ENCODE measurements around the gene CBX5. TPM values are rescaled to one million over a fixed set of nuclear protein-coding genes. Genes with fewer than 3 reads are reported as not detected.
"Not testable (repeated sequence)": the region's sequence is repeated elsewhere in the genome, so short reads cannot be mapped to it uniquely, and the experiment has no call there.

Gene CBX5
- total RNA-seq (10 to 100 TPM in 4 of 5 donors, 1 to 10 TPM in 1; 8.7 to 66.8 (median 29.1) TPM), polyA plus RNA-seq (1 to 10 TPM; 4.9 to 7.6 (median 5.2) TPM)
- long read RNA-seq, donor 1, full-length matches to known transcripts, result 9 of 15 reads
- long read RNA-seq, donor 1, partial matches to known transcripts, result 6 of 15 reads
- long read RNA-seq, donor 1, other reads (novel, unspliced or antisense), result 0 of 15 reads
- long read RNA-seq, donor 2, full-length matches to known transcripts, result 17 of 1,690 reads
- long read RNA-seq, donor 2, partial matches to known transcripts, result 943 of 1,690 reads
- long read RNA-seq, donor 2, other reads (novel, unspliced or antisense), result 730 of 1,690 reads
- long read RNA-seq, donor 3, full-length matches to known transcripts, result 5 of 11 reads
- long read RNA-seq, donor 3, partial matches to known transcripts, result 6 of 11 reads
- long read RNA-seq, donor 3, other reads (novel, unspliced or antisense), result 0 of 11 reads
- long read RNA-seq, donor 4, full-length matches to known transcripts, result 1 of 1 reads
- long read RNA-seq, donor 4, partial matches to known transcripts, result 0 of 1 reads
- long read RNA-seq, donor 4, other reads (novel, unspliced or antisense), result 0 of 1 reads
- long read RNA-seq, donor 5, full-length matches to known transcripts, result 12 of 1,649 reads
- long read RNA-seq, donor 5, partial matches to known transcripts, result 921 of 1,649 reads
- long read RNA-seq, donor 5, other reads (novel, unspliced or antisense), result 716 of 1,649 reads
- long read RNA-seq, donor 6, full-length matches to known transcripts, result 40 of 3,706 reads
- long read RNA-seq, donor 6, partial matches to known transcripts, result 2,114 of 3,706 reads
- long read RNA-seq, donor 6, other reads (novel, unspliced or antisense), result 1,552 of 3,706 reads
- long read RNA-seq, donor 7, full-length matches to known transcripts, result 9 of 1,421 reads
- long read RNA-seq, donor 7, partial matches to known transcripts, result 778 of 1,421 reads
- long read RNA-seq, donor 7, other reads (novel, unspliced or antisense), result 634 of 1,421 reads
- long read RNA-seq, donor 8, full-length matches to known transcripts, result 8 of 1,528 reads
- long read RNA-seq, donor 8, partial matches to known transcripts, result 898 of 1,528 reads
- long read RNA-seq, donor 8, other reads (novel, unspliced or antisense), result 622 of 1,528 reads
- long read RNA-seq, donor 9, full-length matches to known transcripts, result 12 of 23 reads
- long read RNA-seq, donor 9, partial matches to known transcripts, result 11 of 23 reads
- long read RNA-seq, donor 9, other reads (novel, unspliced or antisense), result 0 of 23 reads
- long read RNA-seq, donor 10, full-length matches to known transcripts, result 6 of 6 reads
- long read RNA-seq, donor 10, partial matches to known transcripts, result 0 of 6 reads
- long read RNA-seq, donor 10, other reads (novel, unspliced or antisense), result 0 of 6 reads

DNA sequence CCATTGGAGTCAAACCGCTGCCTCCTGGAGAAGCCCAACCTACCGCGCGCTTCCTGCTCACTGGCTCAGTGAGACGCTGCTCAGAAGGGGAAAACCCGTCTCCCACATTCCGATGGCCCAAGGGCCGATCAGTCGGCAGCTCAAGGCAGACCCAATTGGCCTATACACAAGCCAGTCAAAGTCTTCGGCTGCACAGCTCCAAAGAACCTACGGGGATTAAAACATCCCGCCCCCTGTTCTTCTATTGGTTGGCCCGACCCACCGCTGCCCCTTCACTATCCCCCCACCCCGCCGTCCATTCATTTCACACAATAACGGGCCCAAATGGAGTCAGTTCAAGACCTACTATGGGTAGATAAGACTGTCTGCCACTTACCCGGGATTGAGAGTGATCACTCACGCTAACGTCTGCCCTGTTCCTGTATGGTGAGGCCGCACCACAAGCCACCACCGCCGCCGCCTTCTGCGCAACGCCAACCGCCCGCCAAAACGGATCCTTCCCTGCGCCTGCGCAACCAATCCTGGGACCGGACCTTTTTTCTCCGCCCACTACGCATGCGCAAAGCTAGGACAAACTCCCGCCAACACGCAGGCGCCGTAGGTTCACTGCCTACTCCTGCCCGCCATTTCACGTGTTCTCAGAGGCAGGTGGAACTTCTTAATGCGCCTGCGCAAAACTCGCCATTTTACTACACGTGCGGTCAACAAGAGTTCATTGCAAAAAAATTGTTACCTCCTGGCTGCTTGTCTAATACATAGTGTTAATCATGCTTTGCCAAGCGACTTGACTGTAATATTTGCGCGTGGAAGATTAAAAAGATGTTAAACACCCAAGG, at the start of gene CBX5:
CBX5 (minus strand) TSS at position 491 of the 836 bp plus-strand sequence. CDS start 22,472 bp downstream, outside the sequence.
- Histone ChIP-seq H3K9me3 (no peaks in the 10 kb centered on the region), H3K27ac (peak within 1 kb of the TSS; percentile 90 to 96 (median 93)), H3K4me3 (peak within 1 kb of the TSS; percentile 64 to 93 (median 72)), H3K4me1 (peaks cover 45 to 73% (median 62%) of the 10 kb centered on the region in 4 donors), H3K36me3 (peaks cover 27 to 34% (median 30%) of the 10 kb centered on the region in 4 donors), H3K27me3 (no peaks in the 10 kb centered on the region)
- 0 to 1% (median 0%) methylated on average over 37 to 49 of the region's 49 CpGs for WGBS, 5 donors
- intact Hi-C loops (cut with DNase I; ENCODE audit: low total_unique reads), result no loop called here
- TF ChIP-seq EP300 (IDR thresholded peaks at IDR 0.05) (no peak), POLR2AphosphoS5 (IDR thresholded peaks at IDR 0.05) (peak; percentile 91 to 97 (median 96)), POLR2A (IDR thresholded peaks at IDR 0.05) (peak in 2 of 4 donors; percentile 27 to 93)
- TF ChIP-seq, protein P1, sequence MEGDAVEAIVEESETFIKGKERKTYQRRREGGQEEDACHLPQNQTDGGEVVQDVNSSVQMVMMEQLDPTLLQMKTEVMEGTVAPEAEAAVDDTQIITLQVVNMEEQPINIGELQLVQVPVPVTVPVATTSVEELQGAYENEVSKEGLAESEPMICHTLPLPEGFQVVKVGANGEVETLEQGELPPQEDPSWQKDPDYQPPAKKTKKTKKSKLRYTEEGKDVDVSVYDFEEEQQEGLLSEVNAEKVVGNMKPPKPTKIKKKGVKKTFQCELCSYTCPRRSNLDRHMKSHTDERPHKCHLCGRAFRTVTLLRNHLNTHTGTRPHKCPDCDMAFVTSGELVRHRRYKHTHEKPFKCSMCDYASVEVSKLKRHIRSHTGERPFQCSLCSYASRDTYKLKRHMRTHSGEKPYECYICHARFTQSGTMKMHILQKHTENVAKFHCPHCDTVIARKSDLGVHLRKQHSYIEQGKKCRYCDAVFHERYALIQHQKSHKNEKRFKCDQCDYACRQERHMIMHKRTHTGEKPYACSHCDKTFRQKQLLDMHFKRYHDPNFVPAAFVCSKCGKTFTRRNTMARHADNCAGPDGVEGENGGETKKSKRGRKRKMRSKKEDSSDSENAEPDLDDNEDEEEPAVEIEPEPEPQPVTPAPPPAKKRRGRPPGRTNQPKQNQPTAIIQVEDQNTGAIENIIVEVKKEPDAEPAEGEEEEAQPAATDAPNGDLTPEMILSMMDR (IDR thresholded peaks at IDR 0.05), result peak in 1 of 7 experiments; percentile 7
- peak; percentile 100 for DNase-seq

DNA sequence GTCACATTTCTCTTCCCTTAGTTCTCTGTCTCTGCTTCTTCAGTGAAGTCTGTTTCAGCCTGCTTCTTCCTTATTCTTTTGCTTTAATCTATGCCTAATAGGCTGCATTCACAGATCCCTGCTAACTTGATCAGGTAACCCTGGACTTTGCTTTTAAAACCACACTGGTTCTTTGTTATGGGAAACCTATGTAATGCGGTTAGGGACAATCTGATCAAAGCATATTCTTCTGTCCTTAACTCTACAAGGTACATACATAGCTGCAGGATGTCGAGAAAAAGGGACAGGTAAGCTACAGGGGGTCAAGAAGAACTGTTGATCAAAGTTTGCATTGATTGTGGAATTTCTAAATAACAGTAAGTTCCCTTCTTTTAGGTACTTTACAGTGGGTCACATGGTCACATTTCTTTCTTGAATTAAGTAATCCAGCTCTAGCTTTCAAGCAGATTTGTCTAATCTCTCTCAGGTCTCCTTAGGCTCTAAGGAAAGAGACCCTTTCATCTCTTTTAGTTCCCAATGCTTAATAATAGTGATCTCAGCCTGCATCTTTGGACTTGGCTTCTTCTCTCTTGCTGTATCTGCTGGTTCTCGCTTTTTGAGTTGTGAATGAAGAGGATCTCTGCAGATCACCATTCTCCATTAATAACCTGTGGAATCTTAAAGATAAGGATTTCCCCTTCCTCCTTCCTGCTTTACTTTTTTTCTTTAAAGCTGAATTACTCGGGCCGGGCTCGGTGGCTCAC, 48.8 kb upstream of the CBX5 start:
- H3K4me1 ChIP-seq, result peaks cover 43 to 91% (median 71%) of the 10 kb centered on the region in 4 donors

DNA sequence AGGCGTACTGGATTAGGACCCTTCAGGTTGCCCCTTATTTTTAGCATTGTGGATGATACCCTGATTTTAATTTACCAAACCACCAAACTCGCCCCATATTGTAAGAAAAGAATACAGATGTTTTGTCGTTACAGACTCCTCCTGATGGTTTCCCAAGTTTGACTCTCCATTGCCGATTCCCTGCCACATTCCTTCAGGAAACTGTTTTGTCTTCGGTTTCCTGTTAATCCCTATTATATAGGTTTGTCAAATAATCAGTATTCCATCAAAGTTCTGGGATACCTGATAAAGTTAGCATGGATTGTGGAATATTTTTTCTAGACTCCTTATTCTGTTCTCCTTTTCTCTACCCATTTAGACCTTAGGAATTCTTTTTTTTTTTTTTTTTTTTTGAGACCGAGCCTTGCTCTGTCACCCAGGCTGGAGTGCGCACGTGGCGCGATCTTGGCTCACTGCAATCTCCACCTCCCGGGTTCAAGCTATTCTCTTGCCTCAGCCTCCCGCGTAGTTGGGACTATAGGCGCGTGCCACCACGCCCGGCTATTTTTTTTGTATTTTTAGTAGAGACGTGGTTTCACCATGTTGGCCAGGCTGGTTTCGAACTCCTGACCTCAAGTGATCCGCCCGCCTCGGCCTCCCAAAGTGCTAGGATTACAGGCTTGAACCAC, 45.7 kb upstream of the CBX5 start:
- Histone ChIP-seq H3K4me3 (peak overlapping the region; percentile 67 to 89 (median 80)), H3K27ac (peak overlapping the region; percentile 83 to 97 (median 90)), H3K36me3 (peaks cover 0 to 17% (median 9%) of the 10 kb centered on the region in 4 donors), H3K4me1 (peaks cover 39 to 61% (median 51%) of the 10 kb centered on the region in 4 donors)
- intact Hi-C loops (cut with DNase I; ENCODE audit: low total_unique reads); DNase-seq; H3K9me3 ChIP-seq; H3K27me3 ChIP-seq: not testable (repeated sequence)
- WGBS, 5 donors, result 23 to 42% (median 35%) methylated on average over 22 of the region's 22 CpGs

More for the DNA sequence above, 48.8 kb upstream of the CBX5 start:
- Histone ChIP-seq H3K9me3 (no peaks in the 10 kb centered on the region), H3K36me3 (peaks cover 0 to 17% (median 12%) of the 10 kb centered on the region in 4 donors), H3K27ac (peak overlapping the region in 3 of 5 donors; percentile 7 to 43 (median 43)), H3K4me3 (no peak overlapping the region), H3K27me3 (no peaks in the 10 kb centered on the region)
- no peak for TF ChIP-seq POLR2AphosphoS5 (IDR thresholded peaks at IDR 0.05)
- no peak for TF ChIP-seq EP300 (IDR thresholded peaks at IDR 0.05)
- TF ChIP-seq, protein P1 (IDR thresholded peaks at IDR 0.05), result no peak
- no peak for TF ChIP-seq POLR2A (IDR thresholded peaks at IDR 0.05)
- DNase-seq, result peak in 1 of 2 donors; percentile 29
- intact Hi-C loops (cut with DNase I; ENCODE audit: low total_unique reads), result no loop called here
- WGBS, 5 donors, result 57 to 68% (median 61%) methylated on average over 6 of the region's 6 CpGs

Measured in stomach (tissue), 19 donors.